ENCODE results near the gene UNC80.

UNC80 gene

DNA sequence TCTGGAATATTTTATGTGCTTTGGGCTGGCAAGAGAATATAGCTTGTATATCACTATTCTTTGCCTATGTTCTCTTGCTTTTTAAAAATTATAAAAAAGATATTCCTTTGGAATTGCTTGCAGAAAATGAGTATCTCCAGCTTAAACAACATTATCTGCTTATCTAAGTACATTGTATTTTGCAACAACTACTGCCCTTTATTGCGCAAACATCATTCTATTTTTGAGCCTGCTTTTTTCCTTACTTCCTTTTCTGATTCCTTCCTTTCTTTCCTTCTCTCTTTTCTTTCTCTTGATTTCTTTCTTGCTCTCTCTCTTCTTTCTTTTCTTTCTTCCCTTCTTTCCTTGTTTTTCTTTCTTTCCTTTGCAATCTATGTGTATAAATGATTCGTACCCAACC lies 74.0 kb downstream of the UNC80 start:
- Histone ChIP-seq H3K4me1 (ENCODE audit: control insufficient read depth, insufficient read depth, low read length, poor library complexity, severe bottlenecking) (no peaks in the 10 kb centered on the region), H3K9me3 (ENCODE audit: control insufficient read depth, low read length) (no peaks in the 10 kb centered on the region), H3K4me3 (ENCODE audit: extremely low read depth, insufficient read depth, low read length, poor library complexity, severe bottlenecking) (no peak overlapping the region), H3K36me3 (ENCODE audit: control insufficient read depth, insufficient read depth, low read length) (no peaks in the 10 kb centered on the region), H3K27ac (ENCODE audit: low read depth, low read length, severe bottlenecking) (no peak overlapping the region)
- WGBS, 2 experiments (ENCODE audit: insufficient coverage in 2 of 2) = 96 to 100% methylated on average over 1 of the region's 2 CpGs

DNA sequence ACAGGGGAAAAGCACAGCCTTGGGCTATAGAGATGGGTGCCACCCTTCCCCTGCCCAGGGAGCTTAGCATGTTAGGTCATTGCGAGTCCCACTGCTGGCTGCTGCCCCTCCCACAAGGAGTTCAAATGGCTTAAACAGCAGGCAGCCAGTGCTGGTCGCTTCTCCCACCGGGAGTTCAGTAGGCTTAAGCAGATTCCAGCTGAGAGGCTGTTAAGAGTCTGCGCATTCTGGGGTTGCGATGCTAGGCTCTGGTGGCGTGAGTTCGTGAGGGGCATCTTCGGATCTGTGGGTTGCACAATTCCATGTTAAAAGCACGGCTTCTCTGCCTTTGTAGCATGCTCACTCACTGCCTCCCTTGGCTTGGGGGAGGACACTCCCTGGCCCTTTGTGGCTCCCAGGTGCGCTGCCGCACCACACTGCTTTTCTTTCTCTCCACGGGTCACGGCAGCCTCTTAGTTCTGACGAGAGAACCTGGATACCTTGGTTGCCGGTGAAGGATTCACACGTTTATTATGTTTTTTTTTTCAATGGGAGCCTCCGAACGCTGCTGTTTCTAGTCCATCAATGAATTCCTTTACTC lies 93.2 kb downstream of the UNC80 start:
- no peak overlapping the region for H3K4me3 ChIP-seq (ENCODE audit: extremely low read depth, insufficient read depth, low read length, poor library complexity, severe bottlenecking)
- no peak overlapping the region for H3K27ac ChIP-seq (ENCODE audit: low read depth, low read length, severe bottlenecking)
- H3K4me1 ChIP-seq (ENCODE audit: control insufficient read depth, insufficient read depth, low read length, poor library complexity, severe bottlenecking) = no peaks in the 10 kb centered on the region
- H3K36me3 ChIP-seq (ENCODE audit: control insufficient read depth, insufficient read depth, low read length) = no peaks in the 10 kb centered on the region
- H3K9me3 ChIP-seq (ENCODE audit: control insufficient read depth, low read length) = no peaks in the 10 kb centered on the region
- 78 to 88% methylated on average over 14 of the region's 18 CpGs for WGBS, 2 experiments (ENCODE audit: insufficient coverage in 2 of 2)

DNA sequence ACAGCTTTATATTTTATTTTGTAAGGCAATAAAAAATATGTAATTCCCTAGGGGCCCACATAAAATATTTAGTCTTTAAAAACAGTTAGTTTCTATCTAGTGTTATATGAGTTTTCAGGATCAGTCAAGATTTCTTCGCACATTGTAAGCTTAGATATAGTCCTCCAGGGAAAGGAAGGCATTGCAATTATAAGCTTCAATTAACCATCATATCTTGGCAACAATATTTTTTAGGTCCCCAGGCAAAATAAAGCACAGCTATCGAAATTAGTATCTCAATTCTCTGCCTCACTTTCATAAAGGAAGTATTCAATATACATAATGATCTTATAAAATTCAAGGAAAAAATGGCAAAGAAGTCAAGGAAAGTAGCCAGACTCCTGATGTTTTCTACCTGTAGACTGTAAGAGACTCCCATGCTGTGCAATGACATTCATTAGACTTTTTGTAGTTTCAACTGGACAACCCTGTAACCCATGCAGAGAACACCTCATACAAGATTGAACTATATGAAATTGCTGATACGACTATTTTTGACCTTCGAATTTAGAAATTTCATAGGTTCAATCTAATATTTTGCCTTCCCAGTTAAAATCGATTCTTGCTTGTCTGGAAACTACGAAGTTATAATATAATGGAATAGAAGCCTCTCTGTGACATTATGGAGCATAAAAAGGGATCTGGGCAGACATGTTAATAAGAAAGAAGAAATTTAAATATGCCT lies 96.8 kb downstream of the UNC80 start:
- no peak overlapping the region for H3K4me3 ChIP-seq (ENCODE audit: extremely low read depth, insufficient read depth, low read length, poor library complexity, severe bottlenecking)
- no peaks in the 10 kb centered on the region for H3K36me3 ChIP-seq (ENCODE audit: control insufficient read depth, insufficient read depth, low read length)
- WGBS, 2 experiments (ENCODE audit: insufficient coverage in 2 of 2) = 100% methylated on average over 3 of the region's 6 CpGs; no CpG with 5 or more reads in 1 of the 2 experiments
- H3K27ac ChIP-seq (ENCODE audit: low read depth, low read length, severe bottlenecking) = no peak overlapping the region
- no peaks in the 10 kb centered on the region for H3K4me1 ChIP-seq (ENCODE audit: control insufficient read depth, insufficient read depth, low read length, poor library complexity, severe bottlenecking)
- no peaks in the 10 kb centered on the region for H3K9me3 ChIP-seq (ENCODE audit: control insufficient read depth, low read length)

DNA sequence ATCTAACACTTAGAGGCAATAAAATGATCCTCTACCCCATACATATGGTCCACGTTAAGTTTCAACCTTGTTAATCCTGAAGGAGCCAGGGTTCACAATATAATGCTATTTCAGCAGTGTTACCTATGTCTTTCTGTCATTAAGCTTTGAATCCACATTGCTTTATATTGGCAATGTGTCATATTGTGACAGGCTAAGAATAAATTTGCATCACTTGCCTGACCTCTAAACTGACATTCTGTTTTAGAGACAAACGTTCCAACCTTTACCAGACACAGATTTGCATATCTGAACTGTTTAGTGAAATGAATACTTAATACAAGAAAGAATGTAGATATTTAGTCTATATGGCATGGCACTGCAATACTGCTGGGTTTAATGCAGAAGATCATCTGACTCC lies 98.4 kb downstream of the UNC80 start:
- H3K9me3 ChIP-seq (ENCODE audit: control insufficient read depth, low read length) = no peaks in the 10 kb centered on the region
- no peak overlapping the region for H3K27ac ChIP-seq (ENCODE audit: low read depth, low read length, severe bottlenecking)
- H3K4me3 ChIP-seq (ENCODE audit: extremely low read depth, insufficient read depth, low read length, poor library complexity, severe bottlenecking) = no peak overlapping the region
- 37 to 60% methylated on average over 1 to 2 of the region's 2 CpGs for WGBS, 2 experiments (ENCODE audit: insufficient coverage in 2 of 2)
- H3K36me3 ChIP-seq (ENCODE audit: control insufficient read depth, insufficient read depth, low read length) = no peaks in the 10 kb centered on the region
- no peaks in the 10 kb centered on the region for H3K4me1 ChIP-seq (ENCODE audit: control insufficient read depth, insufficient read depth, low read length, poor library complexity, severe bottlenecking)

DNA sequence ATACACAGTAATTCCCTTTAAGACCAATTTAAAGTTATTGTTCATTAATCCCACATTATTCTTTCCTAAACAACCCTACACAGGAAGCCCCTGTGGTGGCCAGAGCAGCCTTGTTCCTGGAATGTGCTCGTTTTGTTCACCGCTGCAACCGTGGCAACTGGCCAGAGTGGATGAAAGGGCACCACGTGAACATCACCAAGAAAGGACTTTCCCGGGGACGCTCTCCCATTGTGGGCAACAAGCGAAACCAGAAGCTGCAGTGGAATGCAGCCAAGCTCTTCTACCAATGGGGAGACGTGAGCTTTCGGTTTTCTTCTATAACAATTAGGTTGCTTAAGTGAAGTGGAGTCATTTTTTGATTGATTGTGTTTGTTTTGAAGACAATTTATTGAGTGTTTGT lies 101.0 kb downstream of the UNC80 start:
- 76 to 80% methylated on average over 9 of the region's 9 CpGs for WGBS, 2 experiments (ENCODE audit: insufficient coverage in 2 of 2)
- no peak overlapping the region for H3K27ac ChIP-seq (ENCODE audit: low read depth, low read length, severe bottlenecking)
- no peak overlapping the region for H3K4me3 ChIP-seq (ENCODE audit: extremely low read depth, insufficient read depth, low read length, poor library complexity, severe bottlenecking)
- no peaks in the 10 kb centered on the region for H3K36me3 ChIP-seq (ENCODE audit: control insufficient read depth, insufficient read depth, low read length)
- H3K4me1 ChIP-seq (ENCODE audit: control insufficient read depth, insufficient read depth, low read length, poor library complexity, severe bottlenecking) = no peaks in the 10 kb centered on the region
- H3K9me3 ChIP-seq (ENCODE audit: control insufficient read depth, low read length) = no peaks in the 10 kb centered on the region

DNA sequence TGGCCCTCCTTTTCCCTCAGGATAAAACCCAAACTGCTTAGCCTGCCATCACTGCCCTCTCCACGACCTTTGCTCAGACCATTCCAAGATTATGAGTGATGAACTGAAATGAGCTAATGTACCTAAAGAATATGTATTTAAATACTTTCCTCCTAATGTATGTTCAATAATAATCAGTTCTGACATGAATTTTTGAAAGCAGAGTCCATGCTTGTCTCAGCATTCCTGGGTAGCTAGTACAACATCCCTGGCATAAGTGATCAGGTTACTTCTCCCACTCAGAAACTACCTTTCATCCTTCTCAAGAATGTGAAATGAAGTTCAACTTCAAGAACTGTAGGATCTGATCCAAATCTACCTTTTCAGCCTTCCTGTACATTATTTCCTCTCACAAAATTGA lies 103.6 kb downstream of the UNC80 start:
- Histone ChIP-seq H3K27ac (ENCODE audit: low read depth, low read length, severe bottlenecking) (no peak overlapping the region), H3K4me1 (ENCODE audit: control insufficient read depth, insufficient read depth, low read length, poor library complexity, severe bottlenecking) (no peaks in the 10 kb centered on the region), H3K36me3 (ENCODE audit: control insufficient read depth, insufficient read depth, low read length) (no peaks in the 10 kb centered on the region), H3K4me3 (ENCODE audit: extremely low read depth, insufficient read depth, low read length, poor library complexity, severe bottlenecking) (no peak overlapping the region), H3K9me3 (ENCODE audit: control insufficient read depth, low read length) (no peaks in the 10 kb centered on the region)
- no CpG with 5 or more reads among the region's 1 CpG for WGBS, 2 experiments (ENCODE audit: insufficient coverage in 2 of 2)

DNA sequence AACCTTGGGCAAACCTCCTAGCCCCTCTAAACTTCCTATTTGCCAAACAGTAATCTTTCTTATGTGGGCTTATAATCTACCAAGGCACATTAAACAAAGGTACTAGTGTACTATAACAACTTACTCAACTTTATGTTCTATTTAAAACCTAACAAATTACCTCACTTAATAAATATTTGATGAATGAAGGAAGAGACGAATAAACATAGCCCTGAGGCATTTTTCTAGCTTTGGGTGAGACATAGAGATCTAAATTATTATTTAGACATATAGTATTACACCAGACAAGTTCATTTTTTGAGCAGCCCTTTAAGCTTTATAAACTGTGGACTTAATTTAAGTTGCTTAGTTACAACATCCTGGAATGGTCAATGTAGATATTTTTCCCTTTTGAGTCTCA lies 104.6 kb downstream of the UNC80 start:
- WGBS, 2 experiments (ENCODE audit: insufficient coverage in 2 of 2) = no CpG with 5 or more reads among the region's 1 CpG
- no peaks in the 10 kb centered on the region for H3K4me1 ChIP-seq (ENCODE audit: control insufficient read depth, insufficient read depth, low read length, poor library complexity, severe bottlenecking)
- H3K9me3 ChIP-seq (ENCODE audit: control insufficient read depth, low read length) = no peaks in the 10 kb centered on the region
- H3K4me3 ChIP-seq (ENCODE audit: extremely low read depth, insufficient read depth, low read length, poor library complexity, severe bottlenecking) = no peak overlapping the region
- no peak overlapping the region for H3K27ac ChIP-seq (ENCODE audit: low read depth, low read length, severe bottlenecking)
- H3K36me3 ChIP-seq (ENCODE audit: control insufficient read depth, insufficient read depth, low read length) = no peaks in the 10 kb centered on the region

DNA sequence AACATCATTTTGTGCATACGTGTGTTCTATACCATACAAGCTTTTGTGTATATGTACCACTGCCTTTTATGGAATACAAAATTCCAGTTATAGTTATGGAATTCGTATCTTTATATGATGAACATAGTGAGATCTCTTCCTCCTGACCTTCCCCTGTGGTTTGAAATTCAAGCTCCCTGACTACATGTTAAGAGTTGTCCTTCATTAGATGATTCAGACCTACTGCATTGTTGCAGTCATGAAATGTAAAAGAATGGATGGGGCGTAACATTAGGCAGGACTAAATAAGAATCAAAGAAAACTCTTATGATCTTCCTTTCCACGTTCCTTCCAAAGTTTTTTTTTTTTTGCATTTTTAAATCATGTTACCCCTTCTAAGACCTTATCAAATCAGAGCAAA lies 107.1 kb downstream of the UNC80 start:
- Histone ChIP-seq H3K36me3 (ENCODE audit: control insufficient read depth, insufficient read depth, low read length) (no peaks in the 10 kb centered on the region), H3K4me3 (ENCODE audit: extremely low read depth, insufficient read depth, low read length, poor library complexity, severe bottlenecking) (no peak overlapping the region), H3K9me3 (ENCODE audit: control insufficient read depth, low read length) (no peaks in the 10 kb centered on the region), H3K27ac (ENCODE audit: low read depth, low read length, severe bottlenecking) (no peak overlapping the region), H3K4me1 (ENCODE audit: control insufficient read depth, insufficient read depth, low read length, poor library complexity, severe bottlenecking) (no peaks in the 10 kb centered on the region)
- 82 to 100% methylated on average over 1 of the region's 4 CpGs for WGBS, 2 experiments (ENCODE audit: insufficient coverage in 2 of 2)

DNA sequence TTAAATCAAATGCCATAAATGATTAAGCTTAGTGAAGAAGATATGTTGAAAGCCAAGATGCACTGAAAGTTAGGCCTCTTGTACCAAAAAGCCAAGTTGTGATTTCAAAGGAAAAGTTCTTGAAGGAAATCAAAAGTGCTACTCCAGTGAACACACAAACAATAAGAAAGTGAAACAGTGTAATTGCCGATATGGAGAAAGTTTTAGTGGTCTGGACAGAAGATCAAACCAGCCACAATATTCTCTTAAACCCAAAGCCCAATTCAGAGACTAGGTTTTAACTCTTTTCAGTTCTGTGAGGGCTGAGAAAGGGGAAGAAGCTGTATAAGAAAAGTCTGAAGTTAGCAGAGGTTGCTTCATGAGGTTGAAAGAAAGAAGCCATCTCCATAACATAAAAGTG lies 129.0 kb downstream of the UNC80 start:
- Histone ChIP-seq H3K9me3 (ENCODE audit: control insufficient read depth, low read length) (no peaks in the 10 kb centered on the region), H3K4me1 (ENCODE audit: control insufficient read depth, insufficient read depth, low read length, poor library complexity, severe bottlenecking) (no peaks in the 10 kb centered on the region), H3K4me3 (ENCODE audit: extremely low read depth, insufficient read depth, low read length, poor library complexity, severe bottlenecking) (no peak overlapping the region), H3K27ac (ENCODE audit: low read depth, low read length, severe bottlenecking) (no peak overlapping the region), H3K36me3 (ENCODE audit: control insufficient read depth, insufficient read depth, low read length) (no peaks in the 10 kb centered on the region)
- no CpG with 5 or more reads among the region's 1 CpG for WGBS, 2 experiments (ENCODE audit: insufficient coverage in 2 of 2)

DNA sequence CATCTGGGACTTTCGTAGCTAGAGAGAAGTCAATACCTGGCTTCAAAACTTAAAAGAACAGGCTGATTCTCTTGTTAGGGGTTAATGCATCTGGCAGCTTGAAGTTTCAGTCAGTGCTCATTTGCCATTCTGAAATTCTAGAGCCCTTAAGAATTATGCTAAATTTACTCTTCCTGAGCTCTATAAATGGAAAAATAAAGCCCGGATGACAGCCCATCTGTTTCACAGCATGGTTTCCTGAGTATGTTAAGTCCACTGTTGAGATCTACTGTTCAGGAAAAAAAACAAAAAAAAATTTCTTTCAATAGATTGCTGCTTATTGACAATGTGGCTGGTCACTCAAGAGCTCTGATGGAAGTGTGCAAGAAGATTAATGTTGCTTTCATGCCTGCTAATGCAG lies 129.5 kb downstream of the UNC80 start:
- no peak overlapping the region for H3K4me3 ChIP-seq (ENCODE audit: extremely low read depth, insufficient read depth, low read length, poor library complexity, severe bottlenecking)
- 89 to 100% methylated on average over 1 to 2 of the region's 2 CpGs for WGBS, 2 experiments (ENCODE audit: insufficient coverage in 2 of 2)
- H3K36me3 ChIP-seq (ENCODE audit: control insufficient read depth, insufficient read depth, low read length) = no peaks in the 10 kb centered on the region
- H3K4me1 ChIP-seq (ENCODE audit: control insufficient read depth, insufficient read depth, low read length, poor library complexity, severe bottlenecking) = no peaks in the 10 kb centered on the region
- no peaks in the 10 kb centered on the region for H3K9me3 ChIP-seq (ENCODE audit: control insufficient read depth, low read length)
- no peak overlapping the region for H3K27ac ChIP-seq (ENCODE audit: low read depth, low read length, severe bottlenecking)

DNA sequence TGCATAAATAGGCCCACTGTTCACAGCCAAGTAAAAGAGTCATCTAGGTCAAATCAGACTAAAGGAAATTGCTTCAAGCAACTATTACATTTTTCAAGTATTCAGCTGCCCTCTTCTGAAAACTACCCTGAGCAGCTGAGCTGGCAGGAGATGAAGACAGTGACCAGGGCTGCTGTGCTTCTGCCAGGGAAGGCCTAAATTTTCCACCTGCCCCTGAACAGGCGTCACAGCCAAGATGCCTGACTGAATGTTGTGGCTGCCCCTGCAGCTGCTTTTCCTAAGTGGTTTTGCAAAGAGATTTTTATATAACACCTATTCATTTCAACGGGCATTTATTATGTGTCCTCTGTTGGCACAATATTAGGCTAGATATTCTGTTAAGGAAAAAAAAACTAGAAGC lies 134.1 kb downstream of the UNC80 start:
- Histone ChIP-seq H3K4me1 (ENCODE audit: control insufficient read depth, insufficient read depth, low read length, poor library complexity, severe bottlenecking) (no peaks in the 10 kb centered on the region), H3K9me3 (ENCODE audit: control insufficient read depth, low read length) (no peaks in the 10 kb centered on the region), H3K27ac (ENCODE audit: low read depth, low read length, severe bottlenecking) (no peak overlapping the region), H3K36me3 (ENCODE audit: control insufficient read depth, insufficient read depth, low read length) (no peaks in the 10 kb centered on the region), H3K4me3 (ENCODE audit: extremely low read depth, insufficient read depth, low read length, poor library complexity, severe bottlenecking) (no peak overlapping the region)
- 100% methylated on average over 1 of the region's 2 CpGs; no CpG with 5 or more reads in 1 of the 2 experiments for WGBS, 2 experiments (ENCODE audit: insufficient coverage in 2 of 2)

Data from mesodermal cell (in vitro differentiated cells).